H1 (cell line): ENCODE data around the gene TUBB4B.

Source experiments
- CEBPB ChIP-seq: IDR thresholded peaks from 2 replicates; pipeline ENCODE4 v1.6.1; 2012; ENCODE audit warnings: low read depth, low read length
- CREB1 ChIP-seq: IDR thresholded peaks from 2 replicates; pipeline ENCODE4 v1.6.1; 2012; ENCODE audit warnings: inconsistent platforms
- CTCF ChIP-seq, 3 experiments: IDR thresholded peaks; 1 replicate in 2 of 3; 2 replicates in 1 of 3; pipeline versions ENCODE4 v1.5.1 to v1.6.1; 2011; ENCODE audit warnings: low read length in 3 of 3, mild to moderate bottlenecking in 3 of 3, inconsistent platforms in 2 of 3, low read depth in 1 of 3, moderate library complexity in 1 of 3; ENCODE audit not compliant: insufficient read depth in 1 of 3; ENCODE audit errors: control extremely low read depth in 1 of 3
- EP300 ChIP-seq, 2 experiments: IDR thresholded peaks; 1 replicate in 1 of 2; 2 replicates in 1 of 2; pipeline ENCODE4 v1.6.1; 2011 to 2012; ENCODE audit warnings: low read depth in 2 of 2, low read length in 2 of 2, mild to moderate bottlenecking in 2 of 2, borderline replicate concordance in 1 of 2, inconsistent platforms in 1 of 2, moderate library complexity in 1 of 2
- FOSL1 ChIP-seq: IDR thresholded peaks from 2 replicates; pipeline ENCODE4 v1.6.1; 2011; ENCODE audit warnings: mild to moderate bottlenecking, low read depth, low read length, moderate library complexity; ENCODE audit not compliant: insufficient read depth
- GTF2F1 ChIP-seq: IDR thresholded peaks from 2 replicates; pipeline ENCODE4 v1.6.1; 2012; ENCODE audit warnings: low read depth, low read length, improper control_type of control experiment, borderline replicate concordance
- POLR2A ChIP-seq, 2 experiments: IDR thresholded peaks; 1 replicate in 1 of 2; 2 replicates in 1 of 2; pipeline ENCODE4 v1.6.1; 2011; ENCODE audit warnings: low read depth in 2 of 2, low read length in 2 of 2, mild to moderate bottlenecking in 2 of 2; ENCODE audit errors: control extremely low read depth in 1 of 2
- POLR2AphosphoS5 ChIP-seq: IDR thresholded peaks from 2 replicates; pipeline ENCODE4 v1.6.1; 2011; ENCODE audit warnings: low read depth, low read length
- RFX5 ChIP-seq: IDR thresholded peaks from 2 replicates; pipeline ENCODE4 v1.6.1; 2011; ENCODE audit warnings: low read depth, low read length, improper control_type of control experiment, borderline replicate concordance
- RXRA ChIP-seq: IDR thresholded peaks from 2 replicates; pipeline ENCODE4 v1.6.1; 2011; ENCODE audit warnings: low read depth, mild to moderate bottlenecking, low read length, moderate library complexity; ENCODE audit not compliant: insufficient read depth
- SIN3A ChIP-seq, 2 experiments: IDR thresholded peaks in 1 of 2; conservative IDR thresholded peaks in 1 of 2; 2 replicates each; pipeline ENCODE4 v1.6.1; 2011 to 2012; ENCODE audit warnings: low read length in 2 of 2, improper control_type of control experiment in 1 of 2, low read depth in 1 of 2, mild to moderate bottlenecking in 1 of 2
- SIRT6 ChIP-seq: IDR thresholded peaks from one replicate; pipeline ENCODE4 v1.7.1; 2012; ENCODE audit warnings: low read length, inconsistent platforms
- TCF12 ChIP-seq: IDR thresholded peaks from 2 replicates; pipeline ENCODE4 v1.6.1; 2011; ENCODE audit warnings: low read depth, mild to moderate bottlenecking, low read length

- TF ChIP-seq CTCF (IDR thresholded peaks at IDR 0.05; ENCODE audit: control extremely low read depth in 1 of 3, insufficient read depth in 1 of 3, low read depth in 1 of 3, low read length in 3 of 3) (no peak), POLR2A (IDR thresholded peaks at IDR 0.05; ENCODE audit: control extremely low read depth in 1 of 2, low read depth in 2 of 2, low read length in 2 of 2) (no peak), EP300 (IDR thresholded peaks at IDR 0.05; ENCODE audit: borderline replicate concordance in 1 of 2, low read depth in 2 of 2, low read length in 2 of 2) (no peak), CREB1 (no peak), GTF2F1 (no peak), RFX5 (no peak), SIRT6 (no peak), FOSL1 (no peak), CEBPB (no peak), SIN3A (conservative IDR thresholded peaks at IDR 0.05 in 1 of 2, IDR thresholded peaks at IDR 0.05 in 1 of 2; ENCODE audit: low read depth in 1 of 2, low read length in 2 of 2) (no peak), POLR2AphosphoS5 (no peak), TCF12 (no peak), RXRA (no peak)
These were observed 26.5 kb upstream of the TUBB4B start for GRCh38 chr9:137214620-137215019.
